GM21825 (cell line): ENCODE data around the gene ULBP3.
"Not testable (repeated sequence)": the region's sequence is repeated elsewhere in the genome, so short reads cannot be mapped to it uniquely, and the experiment has no call there.

Experiments used
- ATAC-seq: cut with Tn5 transposase; IDR thresholded peaks from one replicate; pipeline ENCODE4 v1.9.1; 2021; ENCODE audit warnings: mild to moderate bottlenecking, moderate library complexity; ENCODE audit not compliant: unreplicated experiment

Gene ULBP3

DNA sequence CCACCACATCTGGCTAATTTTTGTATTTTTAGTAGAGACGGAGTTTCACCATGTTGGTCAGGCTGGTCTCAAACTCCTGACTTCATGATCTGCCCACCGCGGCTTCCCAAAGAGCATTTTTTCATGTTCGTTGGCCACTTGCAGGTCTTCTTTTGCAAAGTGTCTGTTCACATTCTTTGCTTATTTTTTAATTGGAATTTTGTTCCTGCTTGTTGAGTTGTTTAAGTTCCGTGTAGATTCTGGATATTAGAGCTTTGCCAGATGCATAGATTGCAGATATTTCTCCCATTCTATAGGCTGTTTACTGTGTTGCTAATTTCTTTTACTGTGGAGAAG, 51.8 kb downstream of the ULBP3 start:
- not testable (repeated sequence) for ATAC-seq

DNA sequence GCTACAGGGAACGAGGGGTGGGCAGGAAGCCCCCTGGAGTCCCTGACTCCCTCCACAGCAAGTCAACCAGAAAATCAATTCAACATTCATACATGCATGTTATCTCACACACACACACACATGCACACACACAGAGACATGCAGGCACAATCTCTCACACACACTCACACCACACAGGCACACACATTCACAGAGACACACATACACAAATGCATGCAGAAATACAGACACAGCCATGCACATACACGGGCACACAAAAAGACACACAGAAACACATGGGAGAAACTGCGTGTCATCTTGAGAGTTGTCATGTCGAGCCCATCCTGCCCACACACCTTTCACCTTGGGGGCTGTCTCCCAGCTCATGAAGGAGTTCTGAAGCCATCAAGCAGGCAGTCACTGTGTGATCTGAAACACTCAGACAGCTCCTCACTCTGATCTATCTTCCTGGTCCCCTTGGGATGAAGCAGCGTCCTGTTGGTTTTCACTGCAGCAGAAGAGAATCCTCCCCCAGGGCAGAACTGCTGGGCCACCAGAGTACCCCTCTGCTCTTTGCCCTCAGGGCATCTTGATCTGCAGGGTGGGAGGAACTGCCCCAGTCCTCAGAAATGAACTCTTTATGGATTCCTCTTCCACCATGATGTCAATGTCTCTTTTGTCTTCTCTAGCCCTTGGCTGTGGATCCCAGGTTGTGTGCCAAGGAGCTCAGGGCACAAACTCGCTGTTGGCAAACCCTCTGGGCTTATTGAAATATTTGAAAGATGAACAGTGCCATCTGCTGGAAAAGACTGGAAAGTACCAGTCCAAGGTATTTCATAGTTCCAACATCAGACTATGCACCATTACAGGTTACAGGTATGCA, 52.4 kb downstream of the ULBP3 start:
- no peak for ATAC-seq

DNA sequence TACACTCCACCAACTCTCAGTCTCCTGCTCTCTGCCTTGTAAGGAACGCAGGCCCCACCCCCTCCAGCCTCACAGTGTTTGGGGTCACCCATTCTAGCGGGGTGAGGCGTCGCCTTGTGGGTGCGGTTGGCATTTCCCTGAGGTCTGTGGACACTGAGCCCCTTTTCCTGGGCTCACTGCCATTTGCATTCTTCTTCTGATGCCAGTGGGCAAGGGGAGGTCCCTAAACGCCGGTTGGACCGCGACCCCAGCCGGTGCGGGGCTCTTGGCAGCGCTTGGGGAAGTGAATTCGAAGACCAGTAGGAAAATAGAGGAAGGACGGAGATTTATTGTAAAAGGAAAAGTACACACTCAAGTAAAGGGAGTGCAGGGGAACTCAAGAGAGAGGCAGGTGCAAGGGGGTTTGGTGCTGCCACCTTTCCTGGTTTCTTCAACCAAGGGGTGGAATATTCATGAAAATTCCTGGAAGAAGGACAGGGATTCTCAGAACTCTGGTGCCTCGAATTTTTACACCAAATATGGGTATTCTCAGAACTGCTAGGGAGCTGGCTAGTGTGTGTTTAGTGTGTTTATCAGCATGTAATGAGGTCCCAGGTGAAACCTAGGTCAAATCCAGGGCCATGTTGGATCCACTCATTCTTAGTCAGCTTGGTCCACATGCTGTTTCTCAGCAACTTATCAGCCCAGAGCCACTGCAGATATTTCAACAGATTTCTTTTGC, 53.5 kb downstream of the ULBP3 start:
- not testable (repeated sequence) for ATAC-seq

DNA sequence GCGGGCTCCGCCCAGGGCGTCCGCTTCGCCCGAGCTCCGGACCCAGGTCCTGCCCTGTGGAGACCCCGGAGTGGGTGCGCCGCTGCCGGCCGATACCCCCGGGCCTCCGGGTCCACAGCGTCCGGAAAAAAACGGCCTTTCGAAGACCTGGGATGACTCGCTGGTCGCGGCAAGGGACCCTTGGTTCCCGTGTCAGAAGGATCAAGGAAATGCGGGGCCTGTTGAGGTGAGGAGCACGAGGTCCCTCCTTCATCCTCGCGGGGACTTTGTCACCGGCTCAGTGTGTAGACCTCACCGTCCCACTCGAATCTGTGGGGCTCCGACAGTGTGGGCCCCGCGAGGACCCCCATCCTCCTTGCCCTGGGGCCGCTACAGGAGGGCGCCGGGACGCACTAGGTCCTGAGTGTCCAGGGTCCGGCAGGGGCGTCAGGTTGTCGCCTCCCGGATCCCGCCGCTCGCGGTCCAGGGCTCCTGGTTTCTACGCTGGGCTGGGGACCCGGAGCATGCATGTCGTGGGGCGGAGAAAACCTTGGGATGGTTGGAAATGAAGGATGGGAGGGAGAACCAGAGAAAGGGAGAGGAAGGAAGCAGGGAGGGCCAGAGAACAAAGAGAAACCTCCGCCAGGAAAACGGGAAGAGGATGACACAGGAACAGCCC, 54.2 kb downstream of the ULBP3 start:
- not testable (repeated sequence) for ATAC-seq

DNA sequence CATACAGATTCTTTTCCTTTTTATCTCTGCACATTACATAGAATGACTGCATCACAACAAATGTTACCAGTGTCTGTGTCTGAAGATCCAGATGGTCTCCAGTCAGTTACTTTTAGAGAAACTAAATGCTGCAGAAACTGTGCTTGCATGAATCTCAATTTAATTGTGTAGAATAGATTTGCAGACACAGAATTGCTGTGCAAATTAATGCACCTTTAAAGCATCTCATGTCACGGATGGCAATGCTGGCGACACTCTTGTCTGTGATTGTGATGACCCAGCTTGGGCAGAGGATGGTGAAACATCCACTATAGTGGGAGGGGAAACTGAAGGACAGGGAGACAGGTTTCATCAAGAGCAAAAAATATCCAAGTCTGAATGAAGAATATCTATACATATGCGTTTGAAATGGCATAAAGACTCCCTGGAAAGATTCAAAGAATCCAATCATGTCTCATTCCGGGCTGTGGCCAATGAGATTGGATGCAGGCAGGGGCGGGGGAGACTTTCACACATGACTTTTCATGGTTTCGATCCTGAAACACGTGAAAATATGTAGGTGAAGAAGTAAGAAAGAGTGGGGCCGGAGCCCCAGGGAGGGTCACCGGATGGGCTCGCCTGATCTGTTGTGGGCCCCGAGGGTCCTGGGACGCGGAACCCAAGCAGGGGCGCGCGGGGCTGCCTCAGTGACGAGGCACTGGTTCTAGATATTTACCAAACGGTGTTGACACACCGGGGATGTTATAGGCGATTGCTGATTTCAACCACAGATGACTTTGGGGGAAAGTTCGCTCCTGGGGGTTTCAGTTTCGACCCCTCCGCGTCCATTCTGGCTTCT, 54.9 kb downstream of the ULBP3 start:
- ATAC-seq = not testable (repeated sequence)

DNA sequence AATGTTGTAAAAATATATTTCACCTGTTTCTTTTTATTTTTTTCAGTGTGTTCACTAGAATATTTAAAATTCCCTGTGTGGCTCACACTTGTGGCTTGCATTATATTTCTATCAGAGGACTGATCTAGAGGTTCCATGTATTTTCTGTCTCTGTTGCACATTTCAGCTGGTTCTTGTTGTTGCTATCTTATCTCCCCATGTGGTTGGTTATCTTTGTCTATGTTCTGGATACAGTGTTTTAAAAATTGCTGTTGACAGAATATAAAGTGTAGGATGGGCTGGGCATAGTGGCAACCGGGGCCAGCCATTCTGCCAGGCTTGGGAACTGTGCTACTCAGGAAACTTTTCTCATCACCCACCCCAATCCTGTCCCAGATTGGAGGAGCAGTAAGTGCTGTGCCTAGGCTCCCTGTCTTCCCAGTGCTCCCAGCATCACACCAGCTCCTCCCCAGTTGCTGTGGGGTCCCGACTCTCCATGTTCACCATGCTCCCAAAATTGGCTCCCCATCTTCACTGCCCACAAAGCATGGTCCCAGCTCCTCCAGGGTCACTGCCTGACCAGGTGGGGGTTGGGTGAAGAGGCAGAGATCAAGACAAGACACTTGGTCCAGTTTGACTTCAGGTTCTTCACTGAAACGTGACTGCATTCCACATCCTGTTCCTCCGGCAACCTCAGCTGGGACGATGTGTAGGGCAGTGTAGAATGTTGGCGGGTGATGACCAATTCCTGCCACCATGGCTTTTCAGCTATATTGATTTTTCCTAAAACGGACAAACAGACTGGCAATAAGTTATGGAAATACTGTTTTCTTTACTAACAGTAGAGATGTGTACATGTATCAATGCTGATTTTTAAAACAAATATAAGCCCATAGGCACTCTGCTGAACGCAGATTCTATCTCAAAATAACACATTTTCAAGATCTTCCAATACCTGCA, 55.8 kb downstream of the ULBP3 start:
- ATAC-seq = not testable (repeated sequence)
